Measurements from ENCODE around the gene CMTM4.

Gene CMTM4

DNA sequence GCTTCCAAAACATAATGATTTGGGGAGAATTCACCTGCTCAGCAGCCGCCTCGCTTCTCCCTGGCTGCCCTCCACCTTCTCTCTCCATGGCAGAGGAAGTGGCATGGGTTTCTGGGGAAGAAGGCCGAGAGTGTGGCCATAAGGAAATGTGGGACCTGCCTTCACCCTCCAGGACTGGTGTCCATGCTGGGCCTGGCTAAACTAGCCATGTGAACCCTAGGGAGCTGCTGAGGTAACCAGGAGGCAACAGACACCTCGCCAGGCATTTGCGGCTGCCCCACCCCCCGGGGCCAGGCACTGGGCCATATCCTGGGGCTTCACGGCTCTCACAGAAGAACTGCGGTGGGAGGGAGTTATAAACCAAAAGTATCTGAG lies 9.9 kb upstream of the CMTM4 start:
- ATAC-seq (ENCODE audit: insufficient read depth, low read depth) (no peak), DNase-seq (no peak)
- no peak overlapping the region for H2AFZ ChIP-seq (ENCODE audit: low read depth, low read length)
- H3K4me1 ChIP-seq (ENCODE audit: insufficient read depth, low read length), result no peaks in the 10 kb centered on the region
- no peak overlapping the region for H3K4me3 ChIP-seq (ENCODE audit: low read depth in 1 of 2, low read length in 2 of 2)
- no peaks in the 10 kb centered on the region for H3K9me3 ChIP-seq (ENCODE audit: insufficient read depth, low read length, severe bottlenecking)
- no peak overlapping the region for H3K27ac ChIP-seq (ENCODE audit: low read length)
- TF ChIP-seq EZH2 (IDR thresholded peaks at IDR 0.05; ENCODE audit: borderline replicate concordance, low read depth, low read length, severe bottlenecking), result no peak
- TF ChIP-seq, protein P1, sequence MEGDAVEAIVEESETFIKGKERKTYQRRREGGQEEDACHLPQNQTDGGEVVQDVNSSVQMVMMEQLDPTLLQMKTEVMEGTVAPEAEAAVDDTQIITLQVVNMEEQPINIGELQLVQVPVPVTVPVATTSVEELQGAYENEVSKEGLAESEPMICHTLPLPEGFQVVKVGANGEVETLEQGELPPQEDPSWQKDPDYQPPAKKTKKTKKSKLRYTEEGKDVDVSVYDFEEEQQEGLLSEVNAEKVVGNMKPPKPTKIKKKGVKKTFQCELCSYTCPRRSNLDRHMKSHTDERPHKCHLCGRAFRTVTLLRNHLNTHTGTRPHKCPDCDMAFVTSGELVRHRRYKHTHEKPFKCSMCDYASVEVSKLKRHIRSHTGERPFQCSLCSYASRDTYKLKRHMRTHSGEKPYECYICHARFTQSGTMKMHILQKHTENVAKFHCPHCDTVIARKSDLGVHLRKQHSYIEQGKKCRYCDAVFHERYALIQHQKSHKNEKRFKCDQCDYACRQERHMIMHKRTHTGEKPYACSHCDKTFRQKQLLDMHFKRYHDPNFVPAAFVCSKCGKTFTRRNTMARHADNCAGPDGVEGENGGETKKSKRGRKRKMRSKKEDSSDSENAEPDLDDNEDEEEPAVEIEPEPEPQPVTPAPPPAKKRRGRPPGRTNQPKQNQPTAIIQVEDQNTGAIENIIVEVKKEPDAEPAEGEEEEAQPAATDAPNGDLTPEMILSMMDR (IDR thresholded peaks at IDR 0.05; ENCODE audit: borderline replicate concordance, extremely low read depth, low read length, poor library complexity, severe bottlenecking), result no peak
- no peaks in the 10 kb centered on the region for H3K79me2 ChIP-seq (ENCODE audit: insufficient read depth, low read length)
- H4K20me1 ChIP-seq (ENCODE audit: insufficient read depth, low read length), result no peaks in the 10 kb centered on the region
- H3K27me3 ChIP-seq (ENCODE audit: insufficient read depth, low read length, poor library complexity), result peaks cover 7% of the 10 kb centered on the region
- H3K36me3 ChIP-seq (ENCODE audit: insufficient read depth, low read length), result no peaks in the 10 kb centered on the region
- H3K9ac ChIP-seq (ENCODE audit: low read depth, low read length), result no peak overlapping the region
- H3K4me2 ChIP-seq (ENCODE audit: insufficient read depth, low read length), result no peak overlapping the region

DNA sequence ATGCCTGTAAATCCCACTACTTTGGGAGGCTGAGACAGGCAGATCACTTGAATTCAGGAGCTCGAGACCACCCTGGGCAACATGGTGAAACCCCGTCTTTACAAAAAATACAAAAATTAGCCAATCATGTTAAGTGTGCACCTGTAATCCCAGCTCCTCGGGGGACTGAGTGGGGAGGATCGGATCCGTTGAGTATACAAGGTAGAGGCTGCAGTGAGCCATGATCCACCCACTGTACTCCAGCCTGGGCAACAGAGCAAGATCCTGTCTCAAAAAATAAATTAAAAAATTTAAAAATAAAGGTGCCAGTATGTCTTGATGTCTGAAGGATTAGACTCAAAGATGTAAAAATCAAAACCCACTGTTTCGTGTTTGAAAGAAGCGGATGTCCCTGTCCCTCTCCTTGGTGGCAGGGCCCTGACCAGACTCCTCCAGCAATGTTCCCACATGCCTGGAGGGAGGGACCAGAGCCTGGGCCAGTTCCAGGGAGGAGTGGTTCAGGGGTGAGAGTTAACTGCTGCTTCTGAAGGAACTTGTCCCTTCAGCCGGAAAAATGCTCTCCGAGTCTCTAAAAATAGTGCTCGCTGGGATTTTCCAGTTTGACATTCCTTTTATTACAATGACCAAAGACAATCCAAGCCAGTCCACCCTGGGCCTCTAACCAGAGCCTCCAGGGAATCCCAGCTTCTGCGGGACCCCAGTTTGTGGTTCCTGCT lies 9.4 kb upstream of the CMTM4 start:
- Histone ChIP-seq H2AFZ (ENCODE audit: low read depth, low read length) (no peak overlapping the region), H3K4me3 (ENCODE audit: low read depth in 1 of 2, low read length in 2 of 2) (no peak overlapping the region), H3K4me1 (ENCODE audit: insufficient read depth, low read length) (no peaks in the 10 kb centered on the region), H3K27me3 (ENCODE audit: insufficient read depth, low read length, poor library complexity) (peaks cover 7% of the 10 kb centered on the region), H3K27ac (ENCODE audit: low read length) (no peak overlapping the region), H3K9ac (ENCODE audit: low read depth, low read length) (no peak overlapping the region), H3K79me2 (ENCODE audit: insufficient read depth, low read length) (no peaks in the 10 kb centered on the region), H4K20me1 (ENCODE audit: insufficient read depth, low read length) (no peaks in the 10 kb centered on the region), H3K4me2 (ENCODE audit: insufficient read depth, low read length) (no peak overlapping the region), H3K36me3 (ENCODE audit: insufficient read depth, low read length) (no peaks in the 10 kb centered on the region), H3K9me3 (ENCODE audit: insufficient read depth, low read length, severe bottlenecking) (no peaks in the 10 kb centered on the region)
- no peak for TF ChIP-seq EZH2 (IDR thresholded peaks at IDR 0.05; ENCODE audit: borderline replicate concordance, low read depth, low read length, severe bottlenecking)
- TF ChIP-seq, protein P1 (IDR thresholded peaks at IDR 0.05; ENCODE audit: borderline replicate concordance, extremely low read depth, low read length, poor library complexity, severe bottlenecking), result no peak
- DNase-seq, result no peak
- no peak for ATAC-seq (ENCODE audit: insufficient read depth, low read depth)

DNA sequence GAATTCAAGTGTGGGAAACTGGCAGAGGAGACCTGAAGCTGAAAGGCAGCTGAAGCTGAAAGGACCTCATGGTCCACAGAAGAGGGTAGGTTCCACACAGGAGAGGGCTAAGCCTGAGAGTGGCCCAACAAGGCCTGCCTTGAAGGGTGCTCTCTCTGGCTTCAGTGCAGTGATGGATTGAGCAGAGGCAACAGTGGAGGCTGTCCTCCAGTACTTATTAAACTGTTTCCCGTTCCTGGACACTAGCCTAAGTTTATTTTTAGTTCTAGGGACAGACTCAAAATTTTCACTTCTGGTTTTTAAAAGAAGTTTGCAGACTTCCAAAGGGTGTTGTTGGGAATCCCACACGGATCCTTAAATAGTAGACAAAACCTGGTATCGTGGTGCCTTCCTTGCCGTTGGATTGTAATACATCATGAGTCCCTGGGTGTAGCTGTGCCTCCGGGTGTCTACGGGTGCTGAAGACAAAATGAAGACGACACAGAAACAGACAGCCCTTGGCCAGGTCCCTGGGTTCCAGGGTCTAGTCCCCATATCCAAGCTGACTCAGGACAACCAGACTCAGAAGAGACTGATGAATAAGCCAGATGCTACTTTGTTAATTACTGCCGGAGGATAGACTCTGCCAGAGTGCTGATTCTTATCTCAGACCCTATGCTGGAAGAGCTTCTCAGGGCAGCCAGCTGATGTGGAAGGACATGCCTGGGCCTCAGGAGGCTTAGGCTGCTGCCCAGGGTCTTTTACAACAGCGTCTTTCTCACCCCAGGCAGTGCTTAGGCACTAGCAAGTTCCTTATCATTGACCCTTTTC lies 7.1 kb upstream of the CMTM4 start:
- Histone ChIP-seq H3K4me2 (ENCODE audit: insufficient read depth, low read length) (no peak overlapping the region), H3K9me3 (ENCODE audit: insufficient read depth, low read length, severe bottlenecking) (no peaks in the 10 kb centered on the region), H3K4me3 (ENCODE audit: low read depth in 1 of 2, low read length in 2 of 2) (no peak overlapping the region), H3K27me3 (ENCODE audit: insufficient read depth, low read length, poor library complexity) (peaks cover 7% of the 10 kb centered on the region), H3K79me2 (ENCODE audit: insufficient read depth, low read length) (no peaks in the 10 kb centered on the region), H3K4me1 (ENCODE audit: insufficient read depth, low read length) (no peaks in the 10 kb centered on the region), H3K27ac (ENCODE audit: low read length) (no peak overlapping the region), H4K20me1 (ENCODE audit: insufficient read depth, low read length) (no peaks in the 10 kb centered on the region), H3K36me3 (ENCODE audit: insufficient read depth, low read length) (no peaks in the 10 kb centered on the region), H2AFZ (ENCODE audit: low read depth, low read length) (no peak overlapping the region), H3K9ac (ENCODE audit: low read depth, low read length) (no peak overlapping the region)
- ATAC-seq (ENCODE audit: insufficient read depth, low read depth), result peak; percentile 52; the same call in 2 of the 3 replicates
- TF ChIP-seq EZH2 (IDR thresholded peaks at IDR 0.05; ENCODE audit: borderline replicate concordance, low read depth, low read length, severe bottlenecking), result no peak
- TF ChIP-seq, protein P1 (IDR thresholded peaks at IDR 0.05; ENCODE audit: borderline replicate concordance, extremely low read depth, low read length, poor library complexity, severe bottlenecking), result no peak
- DNase-seq, result no peak

Data from DND-41 (cell line).